Prostate gland (tissue), 2 donors: ENCODE data around the gene CHRND.

Experiments used
- CTCF ChIP-seq, 4 experiments: fragments of 200-600 bp in 2 of 4; fragments of 450-650 bp in 2 of 4; sonication (generic) in 2 of 4; IDR thresholded peaks; 1 replicate in 3 of 4; 2 replicates in 1 of 4; pipeline ENCODE4 v1.5.1; 2016 to 2019; ENCODE audit warnings: antibody characterized with exemption in 4 of 4, mild to moderate bottlenecking in 2 of 4, moderate library complexity in 2 of 4
- POLR2A ChIP-seq: fragments of 450-650 bp; IDR thresholded peaks from one replicate; pipeline ENCODE4 v1.6.1; 2016; ENCODE audit warnings: antibody characterized with exemption, mild to moderate bottlenecking

- TF ChIP-seq CTCF (IDR thresholded peaks at IDR 0.05), result no peak
- TF ChIP-seq POLR2A, result no peak
Observed at GRCh38 chr2:232501794-232502390, 24.1 kb upstream of the CHRND start.
